DMS 273 (cell line): ENCODE results near the gene CACNA1I.
A peak's percentile ranks its signal among the peaks of the same experiment; 100 is the strongest.

Experiments used
- DNase-seq: peaks from one replicate; lab custom pipeline; 2025; ENCODE audit not compliant: unreplicated experiment; lab: John Stamatoyannopoulos, UW

Gene CACNA1I

DNA sequence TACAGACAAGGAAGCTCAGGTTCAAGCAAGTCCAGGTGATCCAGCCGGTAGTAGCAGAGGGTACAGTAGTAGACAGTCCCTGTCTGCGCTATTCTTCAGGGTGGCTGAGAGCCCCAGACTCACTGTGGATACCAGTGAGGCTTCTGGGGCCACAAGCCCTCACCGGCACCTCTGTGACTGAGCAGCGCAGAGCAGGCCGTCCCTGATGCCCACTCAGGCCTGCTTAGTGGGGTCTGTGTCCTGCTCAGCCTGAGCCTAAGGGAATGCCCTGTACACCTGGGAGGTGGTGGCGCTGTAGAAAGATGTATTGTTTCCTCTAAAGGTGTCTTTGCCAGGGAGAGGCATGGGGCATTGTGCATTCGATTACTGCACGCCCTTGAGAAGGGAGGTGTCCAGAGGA lies 143.8 kb downstream of the CACNA1I start:
- DNase-seq, result no peak

DNA sequence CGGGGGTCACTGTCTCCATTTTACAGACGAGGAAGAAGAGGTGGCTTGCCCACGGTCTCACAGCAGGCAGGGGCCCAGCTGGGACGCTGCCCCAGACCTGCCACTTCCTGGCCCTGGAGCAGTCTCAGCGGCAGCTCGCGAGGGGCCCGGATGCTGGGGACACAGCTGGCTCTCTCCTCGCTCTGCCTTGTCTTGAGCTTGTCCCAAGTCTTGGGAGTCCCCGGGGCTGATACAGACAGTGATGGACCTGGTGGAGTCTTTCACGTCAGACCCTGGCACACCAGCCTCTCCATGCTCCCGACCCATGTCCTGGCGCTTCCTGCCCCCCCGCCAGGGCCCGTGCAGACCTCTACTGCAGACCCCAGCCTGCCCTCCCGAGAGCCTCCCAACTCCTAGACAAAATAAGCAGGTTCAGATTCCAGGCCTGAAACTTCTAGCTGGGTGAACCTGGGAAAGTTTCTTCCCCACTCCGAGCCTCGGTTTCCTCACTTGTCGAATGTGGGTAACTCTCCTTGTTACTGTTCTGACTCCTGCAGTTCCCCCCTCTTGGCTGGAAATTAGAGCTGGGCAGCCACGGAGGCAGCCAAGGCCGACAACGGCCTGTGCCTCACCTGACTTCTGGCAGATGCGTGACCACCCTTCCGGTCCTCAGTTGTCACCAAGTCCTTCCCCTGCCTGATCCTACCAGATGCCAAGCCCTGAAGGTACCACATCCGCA lies 145.4 kb downstream of the CACNA1I start:
- DNase-seq, result no peak

DNA sequence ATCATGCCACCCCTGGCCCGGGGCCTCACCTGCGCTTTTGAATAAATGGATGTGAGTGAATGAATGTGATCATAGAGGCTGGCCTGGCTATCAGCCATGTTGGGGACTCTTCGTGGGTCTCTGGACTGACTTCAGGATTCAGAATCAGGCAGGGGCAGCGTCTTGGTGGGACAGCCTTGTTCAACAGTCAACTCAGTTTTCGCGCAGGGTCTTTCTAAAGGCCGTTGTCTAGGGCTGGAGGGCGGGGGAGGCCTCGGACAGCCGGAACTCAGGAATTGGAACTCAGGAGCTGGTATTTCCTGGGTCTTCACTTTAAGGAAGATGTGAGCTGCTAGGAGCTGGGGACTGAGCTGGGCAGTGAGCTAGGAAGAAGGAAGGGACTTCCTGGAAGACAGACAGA lies 146.0 kb downstream of the CACNA1I start:
- DNase-seq, result no peak

DNA sequence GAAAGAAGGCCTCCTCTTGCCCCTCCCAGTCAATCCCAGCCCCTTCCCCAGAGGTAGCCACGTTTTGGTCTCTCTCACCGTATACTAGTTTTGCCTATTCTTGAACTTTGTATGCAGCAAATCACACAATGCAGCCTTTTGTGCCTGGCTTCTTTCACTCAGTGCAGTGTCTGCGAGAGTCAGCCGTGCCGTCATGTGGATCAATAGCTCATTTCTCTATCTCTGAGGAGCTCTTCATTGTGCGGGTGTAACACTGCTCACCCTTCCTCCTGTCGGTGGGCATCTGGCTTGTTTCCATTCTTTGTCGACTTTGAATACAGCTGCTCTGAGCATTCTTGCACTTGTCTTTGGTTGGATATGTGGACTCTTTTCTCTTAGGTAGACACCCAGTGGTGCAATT lies 146.5 kb downstream of the CACNA1I start:
- DNase-seq, result no peak

DNA sequence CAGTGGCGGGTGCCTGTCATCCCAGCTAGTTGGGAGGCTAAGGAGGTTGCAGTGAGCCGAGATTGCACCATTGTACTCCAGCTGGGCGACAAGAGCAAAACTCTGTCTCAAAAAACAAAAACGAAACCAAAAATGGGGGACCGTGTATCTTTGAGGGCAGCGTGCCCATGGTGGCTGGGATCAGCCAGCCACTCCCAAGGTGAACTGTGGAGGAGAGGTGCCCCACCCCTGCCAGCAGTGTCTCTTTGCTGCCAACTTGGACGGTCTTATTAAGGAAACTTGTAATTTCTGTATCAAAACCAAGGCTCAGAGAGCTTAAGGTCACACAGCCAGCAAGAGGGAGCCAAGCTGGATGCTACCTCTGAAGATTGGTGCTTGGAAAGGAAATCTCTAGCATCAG lies 147.7 kb downstream of the CACNA1I start:
- no peak for DNase-seq

DNA sequence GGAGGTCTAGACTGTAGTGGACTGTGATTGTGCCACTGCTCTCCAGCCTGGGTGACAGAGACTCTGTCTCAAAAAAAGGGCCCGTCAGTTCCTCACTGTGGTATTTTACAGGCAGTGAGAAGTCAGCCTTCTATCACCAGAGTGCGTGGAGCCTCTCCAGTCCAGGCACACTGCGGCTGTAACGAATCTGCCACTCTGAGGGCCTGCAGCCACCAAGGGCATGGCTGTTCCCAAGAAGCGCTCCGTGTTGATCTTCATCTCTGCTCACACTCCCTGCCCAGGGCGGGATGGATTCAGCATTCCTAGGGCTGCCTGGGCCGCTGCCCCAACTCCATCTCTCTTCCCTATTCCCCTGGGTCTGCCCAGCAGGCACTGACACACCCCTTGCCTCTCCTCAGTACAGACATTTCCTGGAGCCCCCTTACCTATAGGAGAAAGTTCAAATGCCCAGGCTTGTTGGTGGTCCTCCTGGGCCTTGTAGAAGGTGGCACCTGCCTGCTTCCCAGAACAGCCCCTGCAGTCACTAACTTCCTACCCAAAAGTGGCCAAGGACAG lies 148.4 kb downstream of the CACNA1I start:
- DNase-seq, result no peak

DNA sequence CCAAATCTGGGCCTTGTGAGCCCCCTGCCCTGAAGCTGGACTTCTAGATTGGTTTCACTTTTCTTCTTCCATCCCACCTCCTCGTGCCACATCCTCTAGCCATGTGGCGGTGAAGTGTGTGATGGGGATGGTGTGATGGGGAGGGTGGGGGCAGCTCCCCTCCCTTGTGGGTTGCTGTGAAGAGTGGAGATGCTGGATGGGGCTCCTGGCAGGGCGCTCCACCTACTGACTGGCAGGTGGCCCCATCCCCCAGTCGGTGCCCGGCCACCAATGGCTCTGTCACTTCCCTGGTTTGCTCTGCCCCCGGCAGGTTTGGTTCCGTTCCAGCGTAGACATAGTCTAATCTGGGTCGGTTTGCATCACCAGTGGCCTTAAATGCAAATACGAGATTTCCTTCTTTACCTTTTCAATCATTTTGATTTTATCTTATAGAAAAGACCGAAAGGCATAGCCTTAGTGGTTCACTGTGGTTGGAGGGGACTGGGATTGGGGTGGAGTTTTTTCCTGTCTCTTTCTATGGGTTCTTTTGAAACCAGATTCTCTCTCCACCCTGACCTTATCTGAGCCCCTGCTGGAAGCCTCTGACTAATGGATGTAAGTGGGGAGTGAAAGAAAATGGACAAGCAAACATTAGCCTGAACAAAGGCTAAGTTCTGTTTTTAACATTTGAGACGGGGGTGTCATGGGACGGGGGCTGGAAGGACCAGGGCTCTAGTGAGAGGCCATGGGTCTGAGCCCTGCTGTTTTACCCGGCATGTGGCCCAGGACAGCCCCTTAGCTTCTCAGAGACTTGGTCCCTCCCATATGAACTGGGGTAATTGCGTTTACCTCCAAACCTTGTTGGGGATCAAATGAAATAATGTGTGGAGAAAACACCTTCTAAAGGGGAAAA lies 149.3 kb downstream of the CACNA1I start:
- no peak for DNase-seq

DNA sequence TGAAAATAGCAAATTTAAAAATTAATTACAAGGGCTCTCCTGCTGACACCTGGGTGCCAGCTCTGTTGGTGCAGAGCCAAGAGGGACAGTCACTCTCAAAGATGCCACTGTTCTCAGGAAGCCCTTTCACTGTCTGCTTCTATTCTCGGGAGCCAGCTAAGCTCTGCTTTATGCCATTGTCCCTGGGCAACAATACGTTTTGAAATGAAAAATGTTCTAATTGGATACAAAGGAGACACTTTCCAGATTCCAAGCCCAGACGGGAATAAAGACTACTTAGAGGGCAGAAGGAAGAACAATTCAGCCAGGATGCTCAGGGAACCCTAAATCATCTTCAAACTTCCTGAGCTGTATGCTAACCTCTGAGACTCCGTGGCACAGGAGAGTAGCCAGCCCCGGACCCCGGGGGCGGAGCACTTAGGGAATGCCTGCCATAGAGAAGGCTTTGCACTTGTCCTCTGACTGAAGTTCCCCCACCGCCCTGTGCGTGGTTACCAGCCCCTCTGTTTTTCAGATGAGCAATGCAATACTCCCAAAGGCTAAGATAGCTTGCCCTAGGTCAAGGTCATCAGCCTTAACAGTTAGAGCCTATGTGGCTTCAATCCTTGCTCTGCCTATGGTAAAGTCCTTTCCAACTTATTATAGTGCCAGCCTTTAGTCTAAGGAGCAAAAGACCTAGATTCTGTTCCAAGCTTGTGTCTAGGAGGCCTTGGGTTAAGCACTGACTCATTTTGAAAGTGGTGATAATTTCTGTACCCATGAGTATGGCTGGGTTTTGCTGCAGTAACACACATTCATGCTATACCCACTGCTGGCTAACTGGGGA lies 150.9 kb downstream of the CACNA1I start:
- DNase-seq, result no peak

DNA sequence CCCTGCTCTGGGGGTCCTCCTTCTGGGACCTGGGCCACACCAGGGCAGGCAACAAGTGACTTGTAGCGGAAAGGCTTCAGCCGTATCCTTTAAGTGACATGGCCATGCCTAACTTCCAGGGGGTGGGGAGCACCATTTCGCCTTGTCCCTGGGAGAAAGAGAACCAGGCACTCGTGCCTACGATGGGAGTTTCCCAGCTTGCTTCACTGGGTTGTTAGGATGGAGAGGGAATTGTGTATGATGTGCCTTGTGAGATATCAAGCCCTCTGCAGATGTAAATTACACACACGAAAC lies 151.4 kb downstream of the CACNA1I start:
- DNase-seq, result no peak

DNA sequence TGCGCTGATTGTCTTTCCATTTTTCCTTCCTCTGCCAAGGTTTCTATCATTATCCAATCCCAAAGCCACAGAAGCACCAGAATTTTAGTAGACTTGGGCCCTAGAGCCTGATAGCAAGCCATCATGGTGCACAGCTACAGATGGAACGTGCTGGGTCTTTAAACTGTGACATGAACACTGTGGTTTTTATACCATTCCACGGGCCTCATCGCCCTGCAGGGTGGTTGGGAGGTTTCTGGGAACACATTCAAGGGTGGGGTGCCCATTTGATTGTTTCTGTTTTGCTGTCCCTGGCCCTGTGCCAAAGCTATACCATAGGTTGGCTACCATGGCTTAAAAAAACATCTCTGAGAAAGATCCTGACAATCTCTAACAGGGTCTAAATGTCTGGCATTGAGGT lies 151.9 kb downstream of the CACNA1I start:
- no peak for DNase-seq

DNA sequence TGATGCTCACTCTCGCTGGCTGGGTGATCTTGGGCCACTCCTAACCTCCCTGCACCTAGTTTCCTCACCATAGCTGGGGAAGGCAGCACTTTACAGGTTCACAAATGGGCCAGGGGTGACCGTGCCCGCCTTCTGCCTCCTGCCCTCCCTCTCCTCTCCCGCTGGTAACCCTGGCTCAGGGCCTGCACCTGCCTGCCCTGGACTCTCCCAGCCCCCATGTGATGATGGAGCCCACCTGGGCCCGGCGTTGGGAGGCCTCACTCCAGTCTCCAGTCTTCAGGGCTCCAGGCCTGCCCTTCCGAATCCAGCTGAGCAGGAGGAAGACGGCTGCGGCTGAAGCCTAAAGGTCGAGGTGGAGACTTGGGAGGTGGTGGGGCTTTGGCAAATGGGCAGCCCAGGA lies 152.9 kb downstream of the CACNA1I start:
- DNase-seq, result no peak

DNA sequence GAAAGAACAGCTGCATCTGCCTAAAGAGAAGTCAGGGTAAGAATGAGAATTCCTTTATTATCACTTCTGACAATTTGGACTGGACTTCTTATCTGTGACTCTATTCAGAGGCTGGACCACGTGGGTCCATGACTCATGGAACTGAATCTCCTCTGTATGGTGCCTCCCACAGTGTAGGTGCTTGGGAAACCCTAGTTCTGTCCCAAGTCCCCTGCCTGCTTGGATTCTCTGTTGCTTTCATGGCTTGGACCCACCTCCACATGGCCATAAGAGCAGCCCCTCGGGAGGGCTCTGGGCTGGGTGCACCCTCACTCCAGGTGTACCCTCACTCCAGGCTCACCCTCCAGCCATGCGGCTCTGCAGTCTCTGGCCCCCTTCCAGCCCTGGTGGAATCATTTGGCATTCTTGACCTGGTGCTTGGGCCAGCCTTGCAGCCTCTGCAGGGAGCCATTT lies 153.4 kb downstream of the CACNA1I start:
- no peak for DNase-seq

DNA sequence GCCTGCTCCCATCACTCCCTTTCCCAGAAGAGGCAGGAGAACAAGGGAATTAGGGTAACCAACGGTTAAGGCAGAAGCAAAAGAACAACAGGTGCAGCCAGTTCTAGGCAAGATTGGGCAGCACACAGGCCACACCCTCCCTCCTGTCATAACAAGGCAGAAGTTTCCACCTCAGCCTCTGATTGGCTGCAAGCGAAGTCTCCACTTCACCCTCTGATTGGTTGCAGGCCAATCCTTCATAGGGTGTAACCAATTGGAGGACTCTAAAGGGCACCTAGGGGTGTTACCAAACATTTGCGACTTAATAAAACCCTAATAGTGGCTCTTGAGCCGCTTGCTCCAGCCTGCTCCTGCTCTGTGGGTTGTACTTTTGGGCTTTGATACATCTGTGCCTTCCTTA lies 153.8 kb downstream of the CACNA1I start:
- DNase-seq, result peak; percentile 39

DNA sequence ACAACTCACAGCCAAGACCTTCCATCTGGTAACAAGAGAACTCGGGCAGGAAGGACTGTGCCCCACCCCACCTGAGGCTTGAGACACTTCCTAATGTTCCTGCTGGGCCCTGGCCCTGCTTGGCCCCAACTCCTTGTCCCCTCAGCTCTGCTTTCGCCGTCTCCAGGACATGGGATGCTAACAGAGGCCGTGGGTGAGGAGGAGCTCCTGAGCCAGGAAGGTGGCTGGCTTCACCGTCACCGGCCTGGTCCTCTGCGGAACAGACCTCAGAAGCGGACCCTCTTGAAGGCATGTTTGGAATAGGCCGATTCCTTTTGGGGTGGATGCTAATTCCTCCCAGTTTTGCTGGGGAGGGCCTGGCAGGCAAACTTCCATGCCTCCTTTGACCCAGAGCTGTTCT lies 154.3 kb downstream of the CACNA1I start:
- DNase-seq, result no peak

DNA sequence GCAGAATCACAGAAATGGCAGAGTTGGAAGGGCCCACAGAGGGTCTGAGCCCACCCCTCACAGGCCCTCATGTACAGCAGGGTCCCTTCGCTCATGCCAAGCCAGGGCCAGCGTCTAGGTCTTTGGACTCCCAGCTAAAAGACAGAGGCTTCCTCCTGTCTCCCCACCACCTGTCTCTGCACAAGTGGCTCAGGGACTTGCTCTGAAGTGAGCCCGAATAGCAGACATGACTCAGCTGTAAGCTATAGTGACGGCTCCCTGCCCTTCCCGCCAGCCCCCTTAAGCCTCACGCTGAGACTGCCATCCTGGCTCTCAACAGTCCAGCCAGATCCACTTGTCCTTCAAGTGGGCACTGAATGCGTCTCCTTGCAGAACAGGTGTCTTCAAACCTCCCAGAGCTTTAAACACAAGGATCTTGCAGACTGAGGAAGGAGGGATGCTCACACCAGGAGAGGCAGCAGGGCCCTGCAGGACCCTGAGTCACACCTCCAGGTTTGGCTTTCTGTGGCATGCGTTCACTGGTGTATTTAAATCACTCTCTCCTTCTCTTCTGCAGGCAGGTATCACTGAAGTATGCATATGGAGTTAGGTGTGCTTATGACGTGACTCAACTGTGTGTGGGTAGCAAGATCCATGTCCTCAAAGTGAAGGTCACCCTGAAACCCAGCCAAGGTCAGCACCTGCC lies 154.9 kb downstream of the CACNA1I start:
- DNase-seq, result no peak

DNA sequence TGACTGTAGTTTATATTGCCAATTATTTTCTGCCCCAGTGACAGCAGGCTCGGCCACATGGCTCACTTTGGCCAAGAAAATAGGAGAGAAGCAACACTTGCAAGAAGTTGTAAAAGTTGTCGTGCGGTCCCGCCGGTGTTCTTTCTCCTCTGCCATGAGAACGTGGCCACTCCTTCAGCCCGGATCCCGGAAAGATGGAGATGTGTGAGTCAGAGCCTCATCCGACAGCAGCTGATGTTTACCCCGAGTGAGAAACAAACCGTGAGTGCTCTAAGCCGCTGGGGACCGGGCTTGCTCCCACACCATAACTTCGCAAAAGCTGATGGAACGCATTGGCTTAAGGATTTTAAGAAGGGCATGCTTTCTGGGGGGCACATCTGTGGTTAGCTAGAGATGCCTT lies 157.0 kb downstream of the CACNA1I start:
- no peak for DNase-seq

DNA sequence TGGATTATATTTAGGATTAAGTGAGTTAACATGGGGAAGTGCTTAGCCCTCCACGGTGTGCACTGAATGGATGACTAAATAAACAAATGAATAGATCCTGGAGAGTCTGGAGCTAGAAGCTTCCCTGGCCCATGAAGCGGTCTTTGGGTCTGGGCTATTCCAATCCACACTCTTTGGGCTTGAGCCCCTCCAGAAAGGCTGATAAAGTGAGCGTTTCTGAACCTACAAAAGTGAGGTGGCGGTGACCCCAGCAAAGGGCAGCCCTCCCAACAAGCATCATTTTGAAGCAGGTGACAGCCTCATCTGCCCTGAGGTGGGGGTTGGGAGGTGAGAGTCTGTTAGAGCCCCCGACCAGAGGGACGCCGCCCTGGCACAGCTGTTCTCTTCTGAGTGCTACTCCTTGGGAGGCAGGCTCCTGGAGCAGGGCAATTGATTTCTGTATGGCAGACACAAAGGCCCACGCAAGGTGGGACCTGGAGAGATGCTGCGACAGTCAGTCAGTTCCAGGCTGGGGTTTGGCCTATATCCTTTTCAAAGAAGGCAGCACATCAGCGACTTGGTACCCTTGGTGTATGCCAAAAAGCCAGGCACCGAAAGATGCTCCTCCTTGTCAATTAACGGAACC lies 157.8 kb downstream of the CACNA1I start:
- DNase-seq, result no peak

DNA sequence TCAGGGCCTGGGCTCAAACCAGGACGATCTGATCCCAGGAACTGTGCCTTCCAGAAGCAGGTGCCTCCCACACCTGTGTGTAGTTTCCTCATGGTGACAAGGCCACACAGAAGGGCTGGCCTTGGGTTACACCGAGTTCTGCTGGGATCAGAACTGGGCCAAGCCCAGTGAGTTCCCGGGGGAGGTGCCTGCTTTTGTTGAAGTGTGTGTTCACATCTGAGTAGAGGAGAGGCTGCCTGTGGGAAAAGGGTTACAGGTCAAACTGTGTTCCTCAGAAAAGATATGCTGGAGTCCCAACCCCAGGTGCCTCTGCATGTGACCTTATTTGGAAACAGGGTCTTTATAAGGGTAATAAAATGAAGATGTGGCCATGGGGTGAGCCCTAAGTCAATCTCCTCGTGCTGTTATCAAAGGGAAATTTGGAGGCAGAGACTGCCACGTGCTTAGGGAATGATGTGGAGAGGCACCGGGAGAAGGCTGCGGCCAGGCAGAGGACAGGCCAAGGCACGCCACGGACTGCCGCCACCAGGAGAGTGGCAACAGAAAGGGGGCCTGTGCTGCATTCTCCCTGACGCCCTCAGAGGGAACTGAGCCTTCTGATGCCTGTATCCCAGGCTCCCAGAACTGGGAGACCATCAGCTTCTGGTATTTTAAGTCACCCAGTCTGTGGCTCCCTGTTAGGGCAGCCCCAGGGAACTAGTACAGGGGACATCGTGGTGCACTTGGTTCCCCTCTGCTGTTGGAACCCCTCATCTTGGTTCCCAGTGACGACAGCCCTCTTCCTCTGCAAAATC lies 158.8 kb downstream of the CACNA1I start:
- DNase-seq, result no peak

DNA sequence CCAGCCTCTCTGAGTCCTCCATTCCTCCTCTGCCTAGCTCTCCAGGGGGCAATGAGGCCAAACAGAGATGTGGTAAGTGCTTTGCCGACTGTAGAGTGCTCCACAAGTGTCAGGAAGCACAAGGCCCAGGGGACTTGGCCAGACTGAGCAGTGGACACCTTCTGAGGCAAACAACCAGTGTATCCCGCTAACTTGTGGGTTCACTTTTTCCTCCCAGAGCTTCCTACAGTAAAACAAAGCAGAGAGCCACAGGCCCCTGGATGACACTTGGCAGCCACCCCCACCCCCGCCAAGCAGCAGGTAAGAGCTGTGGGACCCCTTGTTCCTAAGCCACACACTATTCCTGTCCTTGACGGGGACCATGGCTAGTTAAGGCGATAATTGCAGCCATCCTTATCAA lies 160.9 kb downstream of the CACNA1I start:
- no peak for DNase-seq
